GM12878 (cell line): ENCODE measurements around the gene NCBP3. TPM values are rescaled to one million over a fixed set of nuclear protein-coding genes. Genes with fewer than 3 reads are reported as not detected.
A peak's percentile ranks its signal among the peaks of the same experiment; 100 is the strongest.

Experiments used
- ATF3 ChIP-seq: IDR thresholded peaks from 2 replicates; pipeline ENCODE4 v1.6.1; 2011; ENCODE audit warnings: low read depth, mild to moderate bottlenecking, low read length, moderate library complexity, borderline replicate concordance; ENCODE audit errors: extremely low read depth
- ATF7 ChIP-seq: fragments of 450-650 bp; IDR thresholded peaks from 2 replicates; pipeline ENCODE4 v1.6.1; 2016; ENCODE audit warnings: low read depth, mild to moderate bottlenecking
- CREB1 ChIP-seq: IDR thresholded peaks from 2 replicates; pipeline ENCODE4 v1.6.1; 2012; ENCODE audit warnings: low read depth, mild to moderate bottlenecking, inconsistent platforms
- IKZF2 ChIP-seq, 2 experiments: fragments of 450-650 bp; IDR thresholded peaks; 2 replicates each; pipeline ENCODE4 v1.6.1; 2017; ENCODE audit warnings: mild to moderate bottlenecking in 2 of 2, moderate library complexity in 2 of 2
- MXI1 ChIP-seq: fragments of 150-350 bp; IDR thresholded peaks from 2 replicates; pipeline ENCODE4 v1.6.1; 2011; ENCODE audit warnings: low read depth, mild to moderate bottlenecking, inconsistent platforms, low read length, improper control_type of control experiment
- NFIC ChIP-seq: IDR thresholded peaks from 2 replicates; pipeline ENCODE4 v1.6.1; 2012; ENCODE audit warnings: low read depth, mild to moderate bottlenecking, inconsistent platforms, low read length, moderate library complexity
- PAX8 ChIP-seq: fragments of 450-650 bp; IDR thresholded peaks from 2 replicates; pipeline ENCODE4 v1.6.1; 2017; ENCODE audit warnings: mild to moderate bottlenecking, moderate library complexity
- RUNX3 ChIP-seq: IDR thresholded peaks from 2 replicates; pipeline ENCODE4 v1.6.1; 2012; ENCODE audit warnings: low read length, inconsistent platforms
- SMAD1 ChIP-seq: fragments of 450-650 bp; IDR thresholded peaks from 2 replicates; pipeline ENCODE4 v1.6.1; 2018; ENCODE audit warnings: mild to moderate bottlenecking, low read depth; ENCODE audit not compliant: partially characterized antibody
- SPI1 ChIP-seq: IDR thresholded peaks from 2 replicates; pipeline ENCODE4 v1.6.1; 2011; ENCODE audit warnings: low read depth, mild to moderate bottlenecking, low read length, moderate library complexity, borderline replicate concordance; ENCODE audit not compliant: insufficient read depth
- ZNF687 ChIP-seq: fragments of 450-650 bp; IDR thresholded peaks from 2 replicates; pipeline ENCODE4 v1.6.1; 2017; ENCODE audit warnings: mild to moderate bottlenecking, moderate library complexity
- ZZZ3 ChIP-seq: IDR thresholded peaks from 2 replicates; pipeline ENCODE4 v1.6.1; 2011; ENCODE audit warnings: low read depth; ENCODE audit not compliant: control insufficient read depth, insufficient read length
- polyA plus RNA-seq, 11 experiments: library from polyadenylated mRNA; depleted of rRNA in 4 of 11; unstranded in 6 of 11; stranded (reverse) in 5 of 11; fragments of >200 nt; fragmentation: Nextera tagmentation in 4 of 11; fragmentation: Illumina TruSeq in 1 of 11; extraction: Ambion mirVana in 4 of 11; extraction: Trizol in 1 of 11; gene quantifications; 1 replicate in 1 of 11; 2 replicates in 10 of 11; pipeline versions ENCODE4 v1.2.1 to v1.2.3, GENCODE V29; 2011 to 2016; ENCODE audit warnings: inconsistent platforms in 2 of 11, missing spikeins in 2 of 11, low read depth in 1 of 11
- total RNA-seq, 4 experiments: library from RNA; depleted of rRNA in 3 of 4; stranded (reverse); fragments of >200 nt in 3 of 4; fragmentation: Illumina TruSeq in 1 of 4; extraction: Trizol in 1 of 4; gene quantifications; 2 replicates each; pipeline versions ENCODE4 v1.2.1 to v1.2.3, GENCODE V29; 2013 to 2021

Gene NCBP3
- total and polyA plus RNA-seq, 10 of the 15 experiments (the other 5 are each of a cell fraction or from before 2014, with no cell fraction given) = 5.2 to 32.0 (median 23.2) TPM

DNA sequence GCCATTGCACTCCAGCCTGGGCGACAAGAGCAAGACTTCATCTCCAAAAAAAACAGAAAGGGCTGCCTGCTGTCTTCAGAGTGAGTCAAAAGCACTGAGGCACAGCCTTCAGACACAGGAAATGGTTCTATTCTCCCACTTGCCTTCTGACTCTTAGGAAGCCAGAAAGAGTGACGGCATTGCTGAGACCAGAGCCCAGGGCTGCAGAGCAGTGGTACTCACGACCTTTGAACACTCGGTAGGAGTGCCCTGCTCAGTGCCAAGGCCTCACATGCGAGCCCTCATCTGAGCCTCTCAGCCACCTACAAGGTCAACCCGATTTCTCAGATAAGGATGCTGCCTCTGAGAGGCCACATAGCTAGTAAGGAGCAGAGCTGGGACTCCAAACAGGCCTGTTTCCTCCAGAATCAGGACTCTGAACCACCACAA lies 41.5 kb downstream of the NCBP3 start (continued):
- TF ChIP-seq NFIC (peak; percentile 43; the same call in 1 of the 2 replicates), IKZF2 (IDR thresholded peaks at IDR 0.05) (peak in 1 of 2 experiments; percentile 14; a peak in 1 of 4 replicates), ZZZ3 (no peak), CREB1 (peak; percentile 68; the same call in 1 of the 2 replicates), SMAD1 (no peak), PAX8 (no peak), ATF3 (no peak), SPI1 (no peak), MXI1 (no peak), ATF7 (peak; percentile 73), ZNF687 (peak; percentile 72; the same call in 1 of the 2 replicates), RUNX3 (peak; percentile 68)
